HG02623 (cell line): ENCODE results near the gene EPB41L2.
"Not testable (repeated sequence)": the region's sequence is repeated elsewhere in the genome, so short reads cannot be mapped to it uniquely, and the experiment has no call there.

ENCODE experiments used
- ATAC-seq: cut with Tn5 transposase; IDR thresholded peaks from one replicate; pipeline ENCODE4 v1.9.1; 2021; ENCODE audit warnings: moderate library complexity; ENCODE audit not compliant: unreplicated experiment

EPB41L2 gene

DNA sequence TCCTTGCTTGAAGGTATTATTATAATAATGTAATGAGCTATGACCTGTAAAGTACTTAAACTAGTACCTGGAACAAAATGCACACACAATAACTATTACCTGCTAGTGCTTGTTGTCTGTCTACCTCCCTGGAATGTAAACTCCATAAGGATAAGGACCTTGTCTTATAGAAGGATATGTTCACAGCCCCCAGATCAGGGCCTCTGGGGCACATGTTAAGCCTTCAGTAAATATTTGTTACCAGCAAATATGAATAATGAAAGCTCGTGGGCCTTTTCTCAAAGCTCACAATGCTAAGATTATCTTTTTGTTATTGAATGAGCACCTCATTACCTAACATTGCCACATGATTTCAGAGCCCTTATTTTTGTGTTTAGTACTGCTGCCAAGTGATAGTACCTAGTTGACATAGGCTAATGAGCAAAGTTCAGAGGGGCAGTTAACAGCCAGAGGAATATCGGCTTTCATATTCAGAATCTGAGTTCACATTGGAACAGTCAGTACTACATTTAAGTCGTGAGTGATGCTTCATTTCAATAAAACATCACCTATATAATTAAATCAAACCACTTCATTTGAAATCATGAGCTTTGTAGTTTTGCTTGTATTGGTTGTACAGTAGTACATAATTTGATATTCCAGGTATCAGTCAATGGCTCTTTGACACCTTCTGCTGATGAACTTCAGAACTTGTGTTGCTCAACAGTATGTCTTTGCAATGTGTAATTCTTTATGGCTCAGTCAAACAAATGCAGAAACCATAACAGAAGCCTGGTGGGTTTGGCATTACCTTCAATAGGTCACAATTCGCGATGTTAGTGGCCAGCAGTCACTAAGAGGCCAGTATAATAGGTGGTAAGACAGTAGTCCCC lies 247.6 kb downstream of the EPB41L2 start:
- no peak for ATAC-seq

DNA sequence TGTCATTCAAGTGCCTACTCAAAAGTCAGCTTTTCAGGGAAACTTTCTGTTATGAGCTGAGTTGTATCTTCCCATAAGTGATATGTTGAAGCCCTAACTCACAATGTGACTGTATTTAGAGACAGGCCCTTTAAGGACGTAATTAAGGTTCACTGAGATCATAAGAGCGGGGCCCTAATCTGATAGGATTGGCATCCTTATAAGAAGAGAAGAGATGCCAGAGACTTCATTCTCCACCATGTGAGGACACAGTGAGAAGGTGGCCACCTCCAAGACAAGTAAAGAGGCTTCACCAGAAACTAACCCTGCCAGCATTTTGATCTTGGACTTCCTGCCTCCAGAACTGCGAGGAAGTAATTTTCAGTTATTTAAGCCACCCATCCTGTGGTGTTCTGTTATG lies 248.5 kb downstream of the EPB41L2 start:
- ATAC-seq = no peak

DNA sequence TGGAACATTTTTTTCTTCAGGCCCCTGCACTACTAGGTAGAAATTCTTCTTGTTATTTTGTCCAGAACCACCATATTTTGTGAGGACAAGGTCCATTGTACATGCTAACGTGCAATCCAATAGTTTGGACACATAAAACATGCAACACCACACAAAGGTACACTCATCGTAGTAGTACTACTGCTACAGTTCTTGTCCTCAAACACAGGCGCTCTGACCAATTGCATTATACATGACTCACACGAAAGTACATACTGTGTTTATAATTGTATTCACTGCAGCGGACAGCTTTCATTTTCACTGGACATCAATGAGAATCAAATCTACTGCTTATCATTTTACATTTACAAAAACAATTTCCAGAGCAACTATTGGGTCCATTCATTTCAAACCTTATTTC lies 251.1 kb downstream of the EPB41L2 start:
- ATAC-seq = no peak

DNA sequence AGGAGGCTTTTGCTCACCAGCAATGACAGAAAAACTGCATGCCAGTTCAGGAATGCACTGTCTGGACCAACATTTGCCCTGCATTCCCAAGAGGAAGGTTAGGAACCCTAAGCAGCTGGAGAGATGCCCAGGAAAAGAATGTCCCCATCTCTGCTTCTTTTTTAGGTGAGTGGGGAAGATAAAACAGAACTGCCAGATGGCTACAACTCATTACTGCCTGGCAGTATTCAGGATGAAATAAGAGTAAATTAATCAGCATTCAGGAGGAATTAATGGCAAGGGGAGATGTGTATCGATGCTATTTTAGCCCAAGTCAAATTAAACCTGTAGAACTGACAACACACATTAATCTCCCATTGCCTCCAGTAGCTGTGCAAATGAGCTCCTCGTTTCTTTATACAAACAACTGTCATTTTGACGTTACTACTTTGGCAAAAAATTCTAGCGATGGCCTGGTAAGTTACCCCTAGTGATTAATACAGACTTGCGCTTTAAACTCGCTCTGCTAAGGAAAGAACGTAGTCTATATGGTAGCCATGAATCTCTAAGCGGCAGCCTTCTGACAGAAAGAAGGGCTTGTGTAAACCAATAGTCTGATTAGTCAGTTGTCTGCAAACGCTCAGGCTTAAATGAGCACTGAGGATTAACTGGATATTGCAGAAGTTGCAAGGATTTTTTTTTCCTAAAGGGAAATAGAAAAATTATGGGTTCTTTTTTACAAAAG lies 252.6 kb downstream of the EPB41L2 start:
- no peak for ATAC-seq

DNA sequence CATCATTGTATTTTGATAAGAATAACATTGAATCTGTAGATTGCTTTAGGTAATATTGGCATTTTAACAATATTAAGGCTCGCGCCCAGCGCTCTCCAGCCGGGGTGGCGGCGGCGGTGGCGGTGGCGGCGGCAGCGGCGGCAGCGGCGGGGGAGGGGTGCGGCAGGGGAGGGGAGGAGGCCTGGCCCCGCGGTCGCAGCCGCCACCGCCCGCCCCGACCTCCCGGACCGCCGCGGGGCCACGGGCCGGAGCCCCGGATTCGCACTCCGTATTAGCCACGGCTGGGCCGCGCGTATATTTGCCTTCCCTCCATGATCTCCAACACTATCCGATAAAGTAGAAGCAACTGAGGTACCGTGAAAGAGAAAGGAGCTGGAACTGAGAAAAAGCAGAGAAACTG lies 261.7 kb downstream of the EPB41L2 start:
- not testable (repeated sequence) for ATAC-seq

DNA sequence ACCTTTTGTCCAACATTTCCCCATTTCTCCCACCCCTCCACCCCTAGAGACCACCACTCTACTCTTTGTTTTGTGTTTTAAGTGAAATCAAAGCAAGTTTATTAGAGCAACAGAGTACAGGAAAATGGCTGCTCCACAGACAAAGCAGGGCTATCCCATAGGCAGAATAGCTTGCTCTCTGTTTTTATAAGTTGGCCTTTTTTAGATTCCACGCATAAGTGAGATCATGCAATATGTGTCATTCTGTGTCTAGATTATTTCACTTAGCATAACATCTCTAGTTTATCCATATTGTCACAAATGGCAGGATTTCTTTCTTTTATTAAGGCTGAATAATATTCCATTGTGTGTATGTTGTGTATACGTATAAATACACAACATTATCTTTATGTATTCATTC lies 266.0 kb downstream of the EPB41L2 start:
- ATAC-seq = no peak

DNA sequence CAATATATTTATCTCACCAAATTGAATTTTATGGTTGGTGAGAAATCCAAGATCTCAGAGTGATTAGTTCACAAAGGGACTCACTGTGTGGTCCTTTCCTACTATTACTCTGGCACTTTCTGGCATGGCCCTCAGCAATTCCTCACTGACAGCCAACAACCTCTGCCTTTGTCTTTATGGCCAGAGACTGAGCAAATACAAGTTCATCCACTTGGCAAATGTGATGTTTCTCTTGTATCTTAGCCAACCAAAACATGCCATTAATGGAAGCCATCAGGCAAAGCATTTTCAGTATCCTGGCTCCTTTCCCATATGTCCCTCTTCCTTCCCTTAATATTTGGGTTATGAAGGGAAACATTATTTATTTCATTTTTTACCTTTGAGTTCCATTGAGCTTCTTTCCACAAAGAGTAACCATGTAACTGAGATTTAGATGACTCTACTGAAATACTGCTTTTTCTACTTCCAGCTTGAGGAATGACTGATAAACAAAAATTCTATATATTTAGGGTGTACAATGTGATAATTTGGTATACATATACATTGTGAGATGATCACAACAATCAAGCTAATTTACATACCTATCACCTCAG lies 266.6 kb downstream of the EPB41L2 start:
- no peak for ATAC-seq

DNA sequence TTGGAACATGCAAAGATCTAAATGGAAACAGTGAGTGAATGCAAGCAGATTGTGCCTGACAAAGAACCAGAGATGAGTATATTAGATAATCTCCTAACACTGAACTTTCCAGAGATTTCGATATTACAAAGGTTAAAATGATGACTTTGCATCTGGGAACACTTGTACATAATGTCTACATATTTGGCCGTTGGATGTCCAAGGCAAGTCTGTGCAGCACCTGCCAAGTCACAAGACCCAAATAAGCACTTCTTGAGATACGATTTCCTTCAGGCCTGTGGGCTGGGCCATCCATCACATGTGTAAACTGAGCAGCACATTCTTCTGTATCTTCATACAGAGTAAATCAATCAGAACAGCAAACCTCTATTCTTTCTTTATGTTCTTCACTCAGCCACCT lies 268.3 kb downstream of the EPB41L2 start:
- no peak for ATAC-seq

DNA sequence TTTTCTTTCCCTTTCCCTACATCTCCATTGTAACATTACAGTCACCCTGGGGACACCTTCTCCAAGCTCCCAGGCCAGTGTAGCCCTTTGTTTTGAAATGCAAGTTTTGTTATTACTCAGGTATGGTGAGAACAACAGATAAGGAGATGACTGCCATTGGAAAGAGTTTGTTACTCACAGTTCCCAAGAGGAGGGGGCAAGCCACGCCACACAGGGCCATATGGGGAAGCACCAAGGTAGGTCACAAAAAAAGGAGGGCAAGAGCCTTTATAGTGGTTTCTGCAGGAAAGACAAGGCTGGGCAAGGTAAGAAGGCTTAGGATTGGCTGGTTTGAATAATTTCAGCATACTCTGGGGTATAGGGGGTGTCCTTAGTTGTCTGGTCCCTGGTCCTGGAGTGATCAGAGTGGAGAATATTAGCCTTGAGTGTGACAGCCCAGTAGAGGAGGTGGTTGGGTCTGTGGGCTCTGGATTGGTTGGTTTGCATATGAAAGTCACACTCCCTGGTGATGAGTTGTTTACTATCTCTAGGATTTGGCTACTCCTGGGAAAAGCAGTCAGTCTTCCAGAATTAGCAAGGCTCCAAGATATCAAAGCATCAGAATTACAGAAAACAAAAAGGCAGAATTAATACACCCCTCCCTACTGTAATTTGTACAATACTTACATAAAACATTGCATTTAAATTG lies 268.9 kb downstream of the EPB41L2 start:
- no peak for ATAC-seq
